Measurements from ENCODE around the gene SPAG17.

SPAG17 gene

GRCh38 chr1:118047650-118048224, 137.3 kb downstream of the SPAG17 start:
- TF ChIP-seq POLR2AphosphoS5 (IDR thresholded peaks at IDR 0.05; ENCODE audit: low read depth, low read length) (no peak), SIN3A (IDR thresholded peaks at IDR 0.05; ENCODE audit: borderline replicate concordance, insufficient read depth, low read length) (no peak), TAF1 (IDR thresholded peaks at IDR 0.05; ENCODE audit: borderline replicate concordance, insufficient read depth, low read length) (no peak), FOXP2 (optimal IDR thresholded peaks at IDR 0.05; ENCODE audit: borderline replicate concordance, extremely low read depth, extremely low read length, insufficient read depth) (no peak)
- TF ChIP-seq, protein P1, sequence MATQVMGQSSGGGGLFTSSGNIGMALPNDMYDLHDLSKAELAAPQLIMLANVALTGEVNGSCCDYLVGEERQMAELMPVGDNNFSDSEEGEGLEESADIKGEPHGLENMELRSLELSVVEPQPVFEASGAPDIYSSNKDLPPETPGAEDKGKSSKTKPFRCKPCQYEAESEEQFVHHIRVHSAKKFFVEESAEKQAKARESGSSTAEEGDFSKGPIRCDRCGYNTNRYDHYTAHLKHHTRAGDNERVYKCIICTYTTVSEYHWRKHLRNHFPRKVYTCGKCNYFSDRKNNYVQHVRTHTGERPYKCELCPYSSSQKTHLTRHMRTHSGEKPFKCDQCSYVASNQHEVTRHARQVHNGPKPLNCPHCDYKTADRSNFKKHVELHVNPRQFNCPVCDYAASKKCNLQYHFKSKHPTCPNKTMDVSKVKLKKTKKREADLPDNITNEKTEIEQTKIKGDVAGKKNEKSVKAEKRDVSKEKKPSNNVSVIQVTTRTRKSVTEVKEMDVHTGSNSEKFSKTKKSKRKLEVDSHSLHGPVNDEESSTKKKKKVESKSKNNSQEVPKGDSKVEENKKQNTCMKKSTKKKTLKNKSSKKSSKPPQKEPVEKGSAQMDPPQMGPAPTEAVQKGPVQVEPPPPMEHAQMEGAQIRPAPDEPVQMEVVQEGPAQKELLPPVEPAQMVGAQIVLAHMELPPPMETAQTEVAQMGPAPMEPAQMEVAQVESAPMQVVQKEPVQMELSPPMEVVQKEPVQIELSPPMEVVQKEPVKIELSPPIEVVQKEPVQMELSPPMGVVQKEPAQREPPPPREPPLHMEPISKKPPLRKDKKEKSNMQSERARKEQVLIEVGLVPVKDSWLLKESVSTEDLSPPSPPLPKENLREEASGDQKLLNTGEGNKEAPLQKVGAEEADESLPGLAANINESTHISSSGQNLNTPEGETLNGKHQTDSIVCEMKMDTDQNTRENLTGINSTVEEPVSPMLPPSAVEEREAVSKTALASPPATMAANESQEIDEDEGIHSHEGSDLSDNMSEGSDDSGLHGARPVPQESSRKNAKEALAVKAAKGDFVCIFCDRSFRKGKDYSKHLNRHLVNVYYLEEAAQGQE (IDR thresholded peaks at IDR 0.05; ENCODE audit: insufficient read depth in 1 of 2, low read depth in 2 of 2, low read length in 2 of 2) = no peak

DNA sequence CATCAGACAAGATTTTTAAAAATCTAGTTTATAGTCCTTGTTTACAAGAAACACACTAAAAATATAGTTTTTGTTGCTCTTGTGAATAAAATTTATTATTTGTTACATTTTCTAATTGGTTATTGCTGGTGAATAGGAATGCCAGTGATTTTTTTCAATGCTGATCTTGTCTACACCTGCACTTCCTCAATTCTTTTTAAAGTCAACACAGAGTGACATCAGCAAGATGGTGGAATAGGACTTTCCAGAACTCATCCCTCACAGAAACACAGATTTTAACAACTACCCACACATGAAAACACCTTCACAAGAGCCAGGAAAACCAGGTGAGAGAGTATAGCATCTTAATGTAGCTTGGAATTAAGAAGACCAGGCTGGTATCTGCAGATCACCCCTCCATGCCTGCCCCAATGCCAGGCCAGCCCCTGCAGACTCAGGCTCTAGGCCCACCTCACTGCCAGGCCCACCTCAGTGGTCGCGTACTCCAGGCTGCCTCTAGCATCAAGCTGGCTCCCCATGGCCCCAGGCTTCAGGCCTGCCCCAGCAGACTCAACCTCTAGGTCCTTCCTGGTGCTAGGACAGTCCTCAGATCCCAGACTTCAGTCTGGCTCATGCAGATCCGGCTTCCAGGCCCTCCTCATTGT, 137.9 kb downstream of the SPAG17 start:
- TF ChIP-seq, protein P1 (IDR thresholded peaks at IDR 0.05; ENCODE audit: insufficient read depth in 1 of 2, low read depth in 2 of 2, low read length in 2 of 2) = no peak

DNA sequence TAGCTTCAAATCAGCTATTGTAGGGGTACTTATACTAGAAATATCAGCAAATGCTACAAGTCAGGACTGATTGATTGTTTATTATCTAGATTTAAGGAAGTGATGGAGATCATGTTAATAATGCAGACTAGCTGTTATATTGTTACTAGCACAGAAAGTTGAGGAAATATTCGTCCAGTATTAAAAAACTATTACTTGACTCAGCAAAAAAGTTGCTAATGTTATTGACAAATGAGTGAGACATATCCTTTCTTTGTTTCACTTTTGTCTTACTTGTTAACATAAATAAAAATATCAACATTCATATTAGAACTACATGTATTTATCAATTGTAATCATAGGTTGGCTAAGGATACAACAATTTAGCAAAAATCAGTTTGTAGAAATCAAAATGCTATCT, 141.4 kb downstream of the SPAG17 start:
- TF ChIP-seq POLR2AphosphoS5 (IDR thresholded peaks at IDR 0.05; ENCODE audit: low read depth, low read length) (no peak), TAF1 (IDR thresholded peaks at IDR 0.05; ENCODE audit: borderline replicate concordance, insufficient read depth, low read length) (no peak), FOXP2 (optimal IDR thresholded peaks at IDR 0.05; ENCODE audit: borderline replicate concordance, extremely low read depth, extremely low read length, insufficient read depth) (no peak), SIN3A (IDR thresholded peaks at IDR 0.05; ENCODE audit: borderline replicate concordance, insufficient read depth, low read length) (no peak)
- TF ChIP-seq, protein P1 (IDR thresholded peaks at IDR 0.05; ENCODE audit: insufficient read depth in 1 of 2, low read depth in 2 of 2, low read length in 2 of 2) = no peak

DNA sequence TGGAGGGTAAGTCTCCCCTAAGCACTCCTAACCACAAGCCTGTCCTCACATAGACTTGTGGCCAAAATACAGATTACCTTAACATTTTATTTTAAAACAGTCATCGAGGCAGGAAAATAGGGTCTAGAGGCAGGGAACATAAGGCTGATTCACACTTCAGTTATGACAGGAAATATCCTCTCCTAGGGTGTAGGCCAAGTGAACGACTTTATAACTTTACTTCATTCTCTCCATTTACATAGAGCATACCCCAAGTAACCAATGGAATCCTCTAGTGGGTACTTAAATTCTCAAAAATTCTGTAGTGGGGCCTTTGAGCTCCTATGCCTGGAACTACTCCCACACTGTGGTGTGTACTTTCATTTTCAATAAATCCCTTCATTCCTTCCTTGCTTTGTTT, 142.5 kb downstream of the SPAG17 start:
- TF ChIP-seq, protein P1 (IDR thresholded peaks at IDR 0.05; ENCODE audit: insufficient read depth in 1 of 2, low read depth in 2 of 2, low read length in 2 of 2) = no peak
- no peak for TF ChIP-seq POLR2AphosphoS5 (IDR thresholded peaks at IDR 0.05; ENCODE audit: low read depth, low read length)
- no peak for TF ChIP-seq SIN3A (IDR thresholded peaks at IDR 0.05; ENCODE audit: borderline replicate concordance, insufficient read depth, low read length)
- TF ChIP-seq FOXP2 (optimal IDR thresholded peaks at IDR 0.05; ENCODE audit: borderline replicate concordance, extremely low read depth, extremely low read length, insufficient read depth) = no peak
- no peak for TF ChIP-seq TAF1 (IDR thresholded peaks at IDR 0.05; ENCODE audit: borderline replicate concordance, insufficient read depth, low read length)

GRCh38 chr1:118039170-118039569, 145.9 kb downstream of the SPAG17 start:
- TF ChIP-seq POLR2AphosphoS5 (IDR thresholded peaks at IDR 0.05; ENCODE audit: low read depth, low read length) = no peak
- no peak for TF ChIP-seq FOXP2 (optimal IDR thresholded peaks at IDR 0.05; ENCODE audit: borderline replicate concordance, extremely low read depth, extremely low read length, insufficient read depth)
- TF ChIP-seq, protein P1 (IDR thresholded peaks at IDR 0.05; ENCODE audit: insufficient read depth in 1 of 2, low read depth in 2 of 2, low read length in 2 of 2) = no peak
- TF ChIP-seq TAF1 (IDR thresholded peaks at IDR 0.05; ENCODE audit: borderline replicate concordance, insufficient read depth, low read length) = no peak
- no peak for TF ChIP-seq SIN3A (IDR thresholded peaks at IDR 0.05; ENCODE audit: borderline replicate concordance, insufficient read depth, low read length)
